ENCODE data around the gene RANBP3. TPM values are rescaled to one million over a fixed set of nuclear protein-coding genes. Genes with fewer than 3 reads are reported as not detected.

Gene RANBP3
- total RNA-seq, 1 donor from 2014 or later, result 98.5 TPM

GRCh38 chr19:5977222-5977784, 637 bp downstream of the RANBP3 start:
- peak overlapping the region; percentile 91 for H3K4me3 Mint-ChIP-seq
- POLR2A ChIA-PET, result interaction anchor here (0.6 to 1.2 kb wide), 4 partner anchors 9 to 286 kb away, joined by 3 to 7 read pairs (median 5); no protein-coding TSS in a partner anchor
- CTCF ChIA-PET, result interaction anchor here (2.7 kb wide), 1 partner anchor 173 kb away, joined by 8 read pairs; no protein-coding TSS in a partner anchor
- no peak for ATAC-seq (ENCODE audit: low read depth)
- H3K4me1 Mint-ChIP-seq, result peaks cover 57% of the 10 kb centered on the region
- intact Hi-C loops (cut with micrococcal nuclease), result loop anchor here (5.0 kb wide), 1 partner anchor 395 kb away; the partner anchor contains the start of gene ALKBH7
- no peaks in the 10 kb centered on the region for H3K9me3 Mint-ChIP-seq
- peak overlapping the region; percentile 82 for H3K27ac Mint-ChIP-seq
- no peaks in the 10 kb centered on the region for H3K27me3 Mint-ChIP-seq
- TF ChIP-seq CTCF (IDR thresholded peaks at IDR 0.05), result no peak
- no peak for DNase-seq
- H3K36me3 Mint-ChIP-seq (ENCODE audit: low read depth), result peaks cover 31% of the 10 kb centered on the region

- ChIA-PET CTCF (interaction anchor here (2.7 kb wide), 1 partner anchor 173 kb away, joined by 8 read pairs; no protein-coding TSS in a partner anchor), POLR2A (interaction anchor here (0.6 to 1.2 kb wide), 3 partner anchors 73 to 356 kb away, joined by 4 to 8 read pairs (median 6); no protein-coding TSS in a partner anchor)
- ATAC-seq (ENCODE audit: low read depth) (no peak), DNase-seq (no peak)
- intact Hi-C loops (cut with micrococcal nuclease), result loop anchor here (5.0 kb wide), 1 partner anchor 396 kb away; the partner anchor contains the start of gene ALKBH7
- Mint-ChIP-seq H3K9me3 (no peaks in the 10 kb centered on the region), H3K36me3 (ENCODE audit: low read depth) (peaks cover 34% of the 10 kb centered on the region), H3K4me3 (peak overlapping the region; percentile 91), H3K27me3 (no peaks in the 10 kb centered on the region), H3K27ac (peak overlapping the region; percentile 82), H3K4me1 (peaks cover 60% of the 10 kb centered on the region)
- no peak for TF ChIP-seq CTCF (IDR thresholded peaks at IDR 0.05)
Measured at GRCh38 chr19:5976768-5977167, 1.2 kb downstream of the RANBP3 start.

GRCh38 chr19:5975388-5975728, 2.6 kb downstream of the RANBP3 start:
- no peaks in the 10 kb centered on the region for H3K27me3 Mint-ChIP-seq
- intact Hi-C loops (cut with micrococcal nuclease), result loop anchor here (5.0 kb wide), 1 partner anchor 397 kb away; the partner anchor contains the start of gene ALKBH7
- peak overlapping the region; percentile 91 for H3K4me3 Mint-ChIP-seq
- H3K36me3 Mint-ChIP-seq (ENCODE audit: low read depth), result peaks cover 38% of the 10 kb centered on the region
- TF ChIP-seq CTCF (IDR thresholded peaks at IDR 0.05), result no peak
- no peaks in the 10 kb centered on the region for H3K9me3 Mint-ChIP-seq
- H3K27ac Mint-ChIP-seq, result peak overlapping the region; percentile 73
- peaks cover 68% of the 10 kb centered on the region for H3K4me1 Mint-ChIP-seq
- POLR2A ChIA-PET, result interaction anchor here (1.6 kb wide), 1 partner anchor 71 kb away, joined by 6 read pairs; the partner anchor contains the start of gene VMAC
- no peak for ATAC-seq (ENCODE audit: low read depth)
- CTCF ChIA-PET, result interaction anchor here (1.0 to 2.7 kb wide), 2 partner anchors 12 to 171 kb away, joined by 3 to 8 read pairs; no protein-coding TSS in a partner anchor
- no peak for DNase-seq

GRCh38 chr19:5974721-5975387, 3.1 kb downstream of the RANBP3 start:
- intact Hi-C loops (cut with micrococcal nuclease), result loop anchor here (5.0 kb wide), 1 partner anchor 397 kb away; the partner anchor contains the start of gene ALKBH7

More at GRCh38 chr19:5974721-5975387, 3.1 kb downstream of the RANBP3 start:
- CTCF ChIA-PET, result interaction anchor here (1.0 to 2.7 kb wide), 2 partner anchors 12 to 171 kb away, joined by 3 to 8 read pairs; no protein-coding TSS in a partner anchor
- H3K27me3 Mint-ChIP-seq, result no peaks in the 10 kb centered on the region
- DNase-seq, result no peak
- H3K4me3 Mint-ChIP-seq, result peak overlapping the region; percentile 65
- TF ChIP-seq CTCF (IDR thresholded peaks at IDR 0.05), result no peak
- no peaks in the 10 kb centered on the region for H3K9me3 Mint-ChIP-seq
- H3K36me3 Mint-ChIP-seq (ENCODE audit: low read depth), result peaks cover 40% of the 10 kb centered on the region
- POLR2A ChIA-PET, result interaction anchor here (1.6 kb wide), 1 partner anchor 71 kb away, joined by 6 read pairs; the partner anchor contains the start of gene VMAC
- peaks cover 73% of the 10 kb centered on the region for H3K4me1 Mint-ChIP-seq
- peak; percentile 26 for ATAC-seq (ENCODE audit: low read depth)
- H3K27ac Mint-ChIP-seq, result peak overlapping the region; percentile 73

Data from activated B cell treated with CpG ODN at 0.5 μM for 24 hours (primary cell).